Subcutaneous abdominal adipose tissue (tissue), 5 donors: ENCODE data around the gene POLA1.

ENCODE experiments used
- H3K27ac ChIP-seq: one replicate; pipeline ENCODE4 v1.7.0; 2013; ENCODE audit warnings: low read depth, mild to moderate bottlenecking, inconsistent platforms, low read length, moderate library complexity
- H3K27me3 ChIP-seq, 5 donors: one replicate each; pipeline ENCODE4 v1.7.0; 2013; ENCODE audit warnings: low read length in 5 of 5, inconsistent platforms in 1 of 5; ENCODE audit not compliant: control insufficient read depth in 5 of 5, insufficient read depth in 4 of 5
- H3K36me3 ChIP-seq, 5 donors: one replicate each; pipeline ENCODE4 v1.7.0; 2013; ENCODE audit warnings: low read length in 5 of 5; ENCODE audit not compliant: control insufficient read depth in 5 of 5, insufficient read depth in 5 of 5
- H3K4me1 ChIP-seq, 5 donors: one replicate each; pipeline ENCODE4 v1.7.0; 2013; ENCODE audit warnings: low read length in 5 of 5, mild to moderate bottlenecking in 3 of 5, moderate library complexity in 1 of 5; ENCODE audit not compliant: control insufficient read depth in 5 of 5, insufficient read depth in 5 of 5
- H3K4me3 ChIP-seq, 5 donors: one replicate each; pipeline ENCODE4 v1.7.0; 2013; ENCODE audit warnings: low read length in 5 of 5, low read depth in 1 of 5
- H3K9ac ChIP-seq, 5 donors: one replicate each; pipeline ENCODE4 v1.7.0; 2013; ENCODE audit warnings: low read length in 5 of 5, mild to moderate bottlenecking in 4 of 5, moderate library complexity in 3 of 5
- H3K9me3 ChIP-seq, 5 donors: one replicate each; pipeline ENCODE4 v1.7.0; 2013; ENCODE audit warnings: low read length in 5 of 5; ENCODE audit not compliant: control insufficient read depth in 5 of 5
- donor health status: healthy.
- donor health status: healthy.
- donor health status: healthy.
- donor health status: healthy.
- donor health status: healthy.

The POLA1 gene

GRCh38 chrX:24879679-24880078, 186.0 kb downstream of the POLA1 start:
- no peaks in the 10 kb centered on the region for H3K27me3 ChIP-seq
- H3K9me3 ChIP-seq: no peaks in the 10 kb centered on the region
- no peak overlapping the region for H3K27ac ChIP-seq
- H3K36me3 ChIP-seq: no peaks in the 10 kb centered on the region
- no peak overlapping the region for H3K9ac ChIP-seq
- H3K4me3 ChIP-seq: no peak overlapping the region
- H3K4me1 ChIP-seq: no peaks in the 10 kb centered on the region

- no peak overlapping the region for H3K9ac ChIP-seq
- no peaks in the 10 kb centered on the region for H3K27me3 ChIP-seq
- H3K4me1 ChIP-seq: no peaks in the 10 kb centered on the region
- no peak overlapping the region for H3K27ac ChIP-seq
- H3K36me3 ChIP-seq: peaks cover 0 to 3% (median 0%) of the 10 kb centered on the region in 5 donors
- no peak overlapping the region for H3K4me3 ChIP-seq
- H3K9me3 ChIP-seq: no peaks in the 10 kb centered on the region
These were observed 193.2 kb downstream of the POLA1 start for GRCh38 chrX:24886916-24887315.

GRCh38 chrX:24890677-24891076, 197.0 kb downstream of the POLA1 start:
- no peak overlapping the region for H3K4me3 ChIP-seq
- H3K9ac ChIP-seq: no peak overlapping the region
- H3K27ac ChIP-seq: no peak overlapping the region
- H3K27me3 ChIP-seq: no peaks in the 10 kb centered on the region
- peaks cover 0 to 8% (median 0%) of the 10 kb centered on the region in 5 donors for H3K36me3 ChIP-seq
- H3K4me1 ChIP-seq: no peaks in the 10 kb centered on the region
- H3K9me3 ChIP-seq: peaks cover 0 to 9% (median 3%) of the 10 kb centered on the region in 5 donors

- Histone ChIP-seq H3K4me1 (no peaks in the 10 kb centered on the region), H3K4me3 (no peak overlapping the region), H3K9ac (no peak overlapping the region), H3K27me3 (peaks cover 0 to 4% (median 0%) of the 10 kb centered on the region in 5 donors), H3K27ac (no peak overlapping the region), H3K36me3 (peaks cover 0 to 2% (median 0%) of the 10 kb centered on the region in 5 donors), H3K9me3 (peaks cover 0 to 3% (median 0%) of the 10 kb centered on the region in 5 donors)
These were observed 205.7 kb downstream of the POLA1 start for GRCh38 chrX:24899391-24899790.

- Histone ChIP-seq H3K9me3 (peaks cover 0 to 3% (median 0%) of the 10 kb centered on the region in 5 donors), H3K36me3 (peaks cover 0 to 2% (median 0%) of the 10 kb centered on the region in 5 donors), H3K27me3 (peaks cover 0 to 4% (median 0%) of the 10 kb centered on the region in 5 donors), H3K27ac (no peak overlapping the region), H3K4me1 (no peaks in the 10 kb centered on the region), H3K4me3 (no peak overlapping the region), H3K9ac (no peak overlapping the region)
These were observed 206.5 kb downstream of the POLA1 start for GRCh38 chrX:24900234-24900633.

GRCh38 chrX:24902806-24903205, 209.1 kb downstream of the POLA1 start:
- Histone ChIP-seq H3K36me3 (peaks cover 0 to 2% (median 0%) of the 10 kb centered on the region in 5 donors), H3K4me1 (no peaks in the 10 kb centered on the region)

GRCh38 chrX:24918715-24919114, 225.0 kb downstream of the POLA1 start:
- Histone ChIP-seq H3K27ac (no peak overlapping the region), H3K36me3 (no peaks in the 10 kb centered on the region), H3K9ac (no peak overlapping the region), H3K27me3 (no peaks in the 10 kb centered on the region), H3K4me1 (no peaks in the 10 kb centered on the region), H3K4me3 (no peak overlapping the region), H3K9me3 (no peaks in the 10 kb centered on the region)

More at GRCh38 chrX:24902806-24903205, 209.1 kb downstream of the POLA1 start:
- no peaks in the 10 kb centered on the region for H3K9me3 ChIP-seq
- peaks cover 0 to 4% (median 0%) of the 10 kb centered on the region in 5 donors for H3K27me3 ChIP-seq
- no peak overlapping the region for H3K4me3 ChIP-seq
- no peak overlapping the region for H3K27ac ChIP-seq
- H3K9ac ChIP-seq: no peak overlapping the region

GRCh38 chrX:24920769-24921168, 227.1 kb downstream of the POLA1 start:
- H3K36me3 ChIP-seq: no peaks in the 10 kb centered on the region
- H3K27me3 ChIP-seq: peaks cover 0 to 3% (median 0%) of the 10 kb centered on the region in 5 donors
- no peak overlapping the region for H3K4me3 ChIP-seq
- H3K4me1 ChIP-seq: no peaks in the 10 kb centered on the region
- no peaks in the 10 kb centered on the region for H3K9me3 ChIP-seq
- H3K9ac ChIP-seq: no peak overlapping the region
- H3K27ac ChIP-seq: no peak overlapping the region

- Histone ChIP-seq H3K27me3 (peaks cover 0 to 3% (median 0%) of the 10 kb centered on the region in 5 donors), H3K4me1 (no peaks in the 10 kb centered on the region), H3K36me3 (no peaks in the 10 kb centered on the region)
These were observed 231.7 kb downstream of the POLA1 start for GRCh38 chrX:24925430-24925829.

GRCh38 chrX:24927372-24927771, 233.7 kb downstream of the POLA1 start:
- Histone ChIP-seq H3K27ac (no peak overlapping the region), H3K9ac (no peak overlapping the region), H3K36me3 (no peaks in the 10 kb centered on the region), H3K9me3 (no peaks in the 10 kb centered on the region), H3K4me1 (no peaks in the 10 kb centered on the region), H3K4me3 (no peak overlapping the region), H3K27me3 (peaks cover 0 to 3% (median 0%) of the 10 kb centered on the region in 5 donors)

More at GRCh38 chrX:24925430-24925829, 231.7 kb downstream of the POLA1 start:
- H3K9me3 ChIP-seq: no peaks in the 10 kb centered on the region
- no peak overlapping the region for H3K27ac ChIP-seq
- H3K9ac ChIP-seq: no peak overlapping the region
- no peak overlapping the region for H3K4me3 ChIP-seq
